Breast epithelium (tissue), 3 donors: Measurements from ENCODE around the gene CFAP44.

ENCODE experiments used
- CTCF ChIP-seq, 3 donors: fragments of 450-650 bp; IDR thresholded peaks; one replicate each; pipeline ENCODE4 v1.5.1; 2016 to 2017; ENCODE audit warnings: antibody characterized with exemption in 3 of 3, mild to moderate bottlenecking in 3 of 3, moderate library complexity in 3 of 3
- POLR2A ChIP-seq: fragments of 450-650 bp; IDR thresholded peaks from one replicate; pipeline ENCODE4 v1.6.1; 2016; ENCODE audit warnings: antibody characterized with exemption, mild to moderate bottlenecking, moderate library complexity

GRCh38 chr3:113404637-113405036 is 36.7 kb downstream of the CFAP44 start:
- TF ChIP-seq CTCF (IDR thresholded peaks at IDR 0.05) (no peak), POLR2A (no peak)
